ENCODE results near the gene ABLIM3. TPM values are rescaled to one million over a fixed set of nuclear protein-coding genes. Genes with fewer than 3 reads are reported as not detected.

The ABLIM3 gene
- total and polyA plus RNA-seq, 4 experiments from 2014 or later, result not detected

DNA sequence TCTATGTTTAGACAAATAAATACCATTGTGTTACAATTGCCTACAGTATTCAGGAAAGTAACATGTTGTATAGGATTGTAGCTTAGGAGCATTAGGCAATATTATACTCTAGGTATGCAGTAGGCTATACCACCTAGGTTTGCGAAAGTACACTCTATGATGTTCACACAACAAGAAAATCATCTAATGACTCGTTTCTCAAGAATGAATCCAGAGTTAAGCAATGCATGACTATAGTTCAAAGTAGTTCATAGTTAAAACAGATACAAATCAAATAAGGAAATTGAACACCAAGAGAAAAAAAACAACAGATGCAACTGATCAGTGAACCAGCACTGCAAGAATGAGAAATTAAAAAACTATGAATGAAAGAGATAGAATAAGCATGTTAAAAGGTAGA, 27.6 kb upstream of the ABLIM3 start:
- no peaks in the 10 kb centered on the region for H3K4me1 Mint-ChIP-seq
- CTCF ChIA-PET (ENCODE audit: partially characterized antibody), result interaction anchor here (1.0 to 4.4 kb wide), 5 partner anchors 9 to 381 kb away, joined by 3 to 50 read pairs (median 12); no protein-coding TSS in a partner anchor

DNA sequence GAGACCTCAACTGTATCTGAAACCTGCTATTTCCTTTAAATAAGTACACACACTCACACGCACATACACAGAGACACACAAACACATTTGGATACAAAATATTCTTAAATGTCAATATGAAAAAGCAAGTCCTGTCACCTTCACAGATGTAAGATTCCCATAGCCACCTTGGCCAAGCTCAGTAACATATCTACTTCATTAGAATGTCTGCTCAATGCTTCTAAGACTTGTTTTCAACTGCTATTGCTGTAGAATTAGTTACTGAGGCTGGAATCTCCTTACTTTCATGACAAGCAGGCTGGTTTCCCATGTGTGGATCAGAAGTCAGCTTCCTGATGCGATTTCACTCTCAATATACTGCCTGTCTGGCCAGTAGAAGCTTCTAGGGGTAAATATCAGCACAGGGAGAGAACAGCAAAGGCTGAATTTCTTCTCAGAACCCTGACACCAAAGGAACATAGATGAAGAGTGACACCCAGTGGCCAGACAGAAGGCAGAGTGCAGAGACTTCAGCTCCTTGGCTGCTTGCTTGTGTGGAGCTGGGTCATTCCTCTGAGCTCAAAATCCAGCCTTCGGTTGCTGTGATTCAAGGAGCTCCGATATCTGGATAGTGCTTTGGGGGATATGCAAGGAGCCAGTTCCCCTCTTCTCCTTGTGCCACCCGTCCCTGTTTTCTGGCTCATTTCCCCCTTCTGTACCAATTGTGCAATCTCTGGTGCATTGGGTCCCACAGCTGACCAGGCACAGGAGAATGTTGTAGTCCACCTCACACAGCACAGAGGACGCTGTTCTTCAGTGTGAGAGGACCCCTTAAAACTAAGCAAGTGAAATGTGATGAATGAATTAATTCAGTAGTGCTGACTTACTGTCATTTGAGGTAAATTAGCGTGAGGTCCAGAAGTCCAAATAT, 26.6 kb upstream of the ABLIM3 start:
- peak; percentile 35 to 56 (median 43) for DNase-seq
- H3K27ac ChIP-seq (ENCODE audit: low read depth, low read length), result no peak overlapping the region
- intact Hi-C loops (cut with micrococcal nuclease), result loop anchor here (1.0 to 10.0 kb wide), 3 partner anchors 290 to 670 kb away; partner anchors contain the start of gene ADRB2
- H3K36me3 ChIP-seq (ENCODE audit: insufficient read depth, low read length), result no peaks in the 10 kb centered on the region
- POLR2A ChIA-PET (ENCODE audit: partially characterized antibody), result no interaction called here
- H3K9me3 Mint-ChIP-seq, result no peaks in the 10 kb centered on the region
- H3K9me3 ChIP-seq (ENCODE audit: control insufficient read depth in 1 of 2, low read length in 2 of 2), result no peaks in the 10 kb centered on the region
- H3K4me1 ChIP-seq (ENCODE audit: insufficient read depth, low read length), result no peaks in the 10 kb centered on the region
- H3K36me3 Mint-ChIP-seq, result no peaks in the 10 kb centered on the region
- H3K27ac Mint-ChIP-seq, result no peak overlapping the region
- H3K4me3 Mint-ChIP-seq, result no peak overlapping the region
- H3K27me3 ChIP-seq (ENCODE audit: insufficient read depth, low read length), result no peaks in the 10 kb centered on the region
- H3K27me3 Mint-ChIP-seq, result peaks cover 13 to 14% of the 10 kb centered on the region in 2 donors
- H3K4me3 ChIP-seq (ENCODE audit: low read length in 2 of 2), result no peak overlapping the region
- CTCF ChIA-PET (ENCODE audit: partially characterized antibody), result interaction anchor here (0.7 to 4.4 kb wide), 14 partner anchors 10 to 672 kb away, joined by 3 to 50 read pairs (median 4); no protein-coding TSS in a partner anchor
- H3K4me1 Mint-ChIP-seq, result no peaks in the 10 kb centered on the region

More for the DNA sequence above, 27.6 kb upstream of the ABLIM3 start:
- no peak overlapping the region for H3K4me3 ChIP-seq (ENCODE audit: low read length in 2 of 2)
- H3K9me3 ChIP-seq (ENCODE audit: control insufficient read depth in 1 of 2, low read length in 2 of 2), result no peaks in the 10 kb centered on the region
- H3K27me3 ChIP-seq (ENCODE audit: insufficient read depth, low read length), result no peaks in the 10 kb centered on the region
- no peaks in the 10 kb centered on the region for H3K36me3 ChIP-seq (ENCODE audit: insufficient read depth, low read length)
- H3K27ac ChIP-seq (ENCODE audit: low read depth, low read length), result no peak overlapping the region
- no peaks in the 10 kb centered on the region for H3K4me1 ChIP-seq (ENCODE audit: insufficient read depth, low read length)
- Mint-ChIP-seq H3K9me3 (no peaks in the 10 kb centered on the region), H3K27ac (peak overlapping the region in 1 of 7 donors; percentile 36), H3K27me3 (peaks cover 13 to 14% of the 10 kb centered on the region in 2 donors), H3K36me3 (no peaks in the 10 kb centered on the region), H3K4me3 (no peak overlapping the region)
- no peak for DNase-seq
- POLR2A ChIA-PET (ENCODE audit: partially characterized antibody), result no interaction called here
- intact Hi-C loops (cut with micrococcal nuclease), result loop anchor here (1.0 to 10.0 kb wide), 3 partner anchors 289 to 669 kb away; partner anchors contain the start of gene ADRB2

DNA sequence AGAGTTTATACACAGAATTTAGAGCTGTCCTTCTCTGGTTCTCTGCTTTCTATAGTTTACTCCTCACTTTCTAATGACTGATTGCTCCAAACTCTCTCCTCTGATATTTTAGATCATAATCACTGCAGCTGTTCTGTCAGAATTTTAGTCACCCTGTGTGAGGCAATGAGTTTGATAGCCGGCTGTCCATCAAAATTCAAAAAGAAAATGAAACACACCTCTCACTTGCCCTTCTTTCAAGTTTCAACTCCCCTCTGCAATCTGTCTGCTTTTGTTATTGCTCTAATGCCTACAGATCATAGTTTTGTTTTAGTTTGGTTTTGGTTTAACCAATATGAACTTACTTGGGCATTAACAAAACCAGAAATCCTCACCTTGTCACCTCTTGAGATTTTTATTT, 23.3 kb upstream of the ABLIM3 start:
- Mint-ChIP-seq H3K27me3 (peaks cover 14 to 17% of the 10 kb centered on the region in 2 donors), H3K27ac (no peak overlapping the region), H3K9me3 (no peaks in the 10 kb centered on the region), H3K4me1 (no peaks in the 10 kb centered on the region), H3K4me3 (no peak overlapping the region), H3K36me3 (no peaks in the 10 kb centered on the region)
- no peaks in the 10 kb centered on the region for H3K4me1 ChIP-seq (ENCODE audit: insufficient read depth, low read length)
- intact Hi-C loops (cut with micrococcal nuclease), result loop anchor here (10.0 kb wide), 1 partner anchor 293 kb away; the partner anchor contains the start of gene ADRB2
- H3K27me3 ChIP-seq (ENCODE audit: insufficient read depth, low read length), result no peaks in the 10 kb centered on the region
- no peak overlapping the region for H3K27ac ChIP-seq (ENCODE audit: low read depth, low read length)
- no peaks in the 10 kb centered on the region for H3K9me3 ChIP-seq (ENCODE audit: control insufficient read depth in 1 of 2, low read length in 2 of 2)
- DNase-seq, result no peak
- CTCF ChIA-PET (ENCODE audit: partially characterized antibody), result interaction anchor here (1.6 kb wide), 1 partner anchor 386 kb away, joined by 8 read pairs; no protein-coding TSS in a partner anchor
- H3K4me3 ChIP-seq (ENCODE audit: low read length in 2 of 2), result no peak overlapping the region
- H3K36me3 ChIP-seq (ENCODE audit: insufficient read depth, low read length), result no peaks in the 10 kb centered on the region
- POLR2A ChIA-PET (ENCODE audit: partially characterized antibody), result no interaction called here

DNA sequence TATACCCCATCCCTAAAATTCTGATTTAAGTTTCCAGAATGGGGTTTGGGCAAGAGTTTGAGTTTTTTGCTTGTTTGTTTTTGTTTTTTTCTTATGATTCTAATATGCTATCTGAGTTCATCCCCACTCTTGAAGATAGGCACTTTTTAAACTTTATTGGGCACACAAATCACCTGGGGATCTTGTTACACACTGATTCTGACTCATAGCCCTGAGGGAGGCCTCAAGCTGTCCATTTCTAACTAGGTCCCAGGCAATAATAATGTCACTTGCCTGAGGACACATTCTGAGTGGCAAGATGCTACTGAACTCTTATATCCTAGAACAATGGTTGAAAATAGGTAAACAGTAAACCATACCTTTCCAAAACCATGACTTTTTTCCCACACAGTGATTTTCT, 22.8 kb upstream of the ABLIM3 start:
- CTCF ChIA-PET (ENCODE audit: partially characterized antibody), result interaction anchor here (1.6 kb wide), 1 partner anchor 386 kb away, joined by 8 read pairs; no protein-coding TSS in a partner anchor
- Histone ChIP-seq H3K4me1 (ENCODE audit: insufficient read depth, low read length) (no peaks in the 10 kb centered on the region), H3K36me3 (ENCODE audit: insufficient read depth, low read length) (no peaks in the 10 kb centered on the region), H3K27ac (ENCODE audit: low read depth, low read length) (no peak overlapping the region), H3K4me3 (ENCODE audit: low read length in 2 of 2) (no peak overlapping the region), H3K9me3 (ENCODE audit: control insufficient read depth in 1 of 2, low read length in 2 of 2) (no peaks in the 10 kb centered on the region), H3K27me3 (ENCODE audit: insufficient read depth, low read length) (no peaks in the 10 kb centered on the region)
- POLR2A ChIA-PET (ENCODE audit: partially characterized antibody), result no interaction called here
- intact Hi-C loops (cut with micrococcal nuclease), result loop anchor here (10.0 kb wide), 1 partner anchor 294 kb away; the partner anchor contains the start of gene ADRB2
- peaks cover 14 to 17% of the 10 kb centered on the region in 2 donors for H3K27me3 Mint-ChIP-seq
- no peaks in the 10 kb centered on the region for H3K9me3 Mint-ChIP-seq
- H3K4me3 Mint-ChIP-seq, result no peak overlapping the region
- no peak overlapping the region for H3K27ac Mint-ChIP-seq
- no peak for DNase-seq
- H3K4me1 Mint-ChIP-seq, result no peaks in the 10 kb centered on the region
- no peaks in the 10 kb centered on the region for H3K36me3 Mint-ChIP-seq

DNA sequence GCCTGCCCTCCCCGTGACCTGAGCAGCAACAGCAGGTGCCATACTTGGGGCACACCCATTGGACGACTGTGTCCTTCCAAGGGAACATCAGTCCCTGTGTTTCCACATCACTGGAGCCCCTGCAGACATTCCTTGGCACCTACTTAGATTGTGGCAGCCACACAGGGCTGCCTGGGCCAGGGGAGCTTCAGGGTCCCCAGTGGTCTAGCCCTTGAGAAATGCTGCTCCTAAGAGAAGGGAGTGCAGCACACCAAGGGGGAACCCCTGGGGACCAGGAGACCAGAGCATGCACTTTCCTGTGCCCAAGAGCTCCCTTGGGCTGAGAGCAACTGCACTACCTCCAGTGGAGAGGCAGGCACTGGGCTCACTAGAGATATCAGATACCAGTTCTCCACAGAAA, 20.1 kb upstream of the ABLIM3 start:
- Histone ChIP-seq H3K4me1 (ENCODE audit: insufficient read depth, low read length) (no peaks in the 10 kb centered on the region), H3K27me3 (ENCODE audit: insufficient read depth, low read length) (no peaks in the 10 kb centered on the region), H3K27ac (ENCODE audit: low read depth, low read length) (no peak overlapping the region), H3K9me3 (ENCODE audit: control insufficient read depth in 1 of 2, low read length in 2 of 2) (no peaks in the 10 kb centered on the region), H3K4me3 (ENCODE audit: low read length in 2 of 2) (no peak overlapping the region), H3K36me3 (ENCODE audit: insufficient read depth, low read length) (no peaks in the 10 kb centered on the region)
- ChIA-PET POLR2A (ENCODE audit: partially characterized antibody) (no interaction called here), CTCF (ENCODE audit: partially characterized antibody) (interaction anchor here (1.4 kb wide), 1 partner anchor 17 kb away, joined by 3 read pairs; no protein-coding TSS in a partner anchor)
- H3K27ac Mint-ChIP-seq, result no peak overlapping the region
- DNase-seq, result no peak
- H3K27me3 Mint-ChIP-seq, result peaks cover 10 to 12% of the 10 kb centered on the region in 2 donors
- H3K4me3 Mint-ChIP-seq, result no peak overlapping the region
- intact Hi-C loops (cut with micrococcal nuclease), result no loop called here
- no peaks in the 10 kb centered on the region for H3K36me3 Mint-ChIP-seq
- no peaks in the 10 kb centered on the region for H3K9me3 Mint-ChIP-seq
- no peaks in the 10 kb centered on the region for H3K4me1 Mint-ChIP-seq

DNA sequence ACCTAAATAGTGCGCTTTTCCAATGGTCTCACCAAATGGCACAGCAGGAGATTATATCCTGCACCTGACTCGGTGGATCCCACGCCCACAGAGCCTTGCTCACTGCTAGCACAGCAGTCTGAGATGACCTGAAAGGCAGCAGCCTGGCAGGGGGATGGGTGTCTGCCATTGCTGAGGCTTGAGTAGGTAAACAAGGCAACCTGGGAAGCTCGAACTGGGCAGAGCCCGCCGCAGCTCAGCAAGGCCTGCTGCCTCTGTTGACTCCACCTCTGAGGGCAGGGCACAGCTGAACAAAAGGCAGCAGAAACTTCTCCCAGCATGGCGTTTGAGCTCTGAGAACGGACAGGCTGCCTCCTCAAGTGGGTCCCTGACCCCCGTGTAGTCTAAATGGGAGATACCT, 18.1 kb upstream of the ABLIM3 start:
- ChIA-PET POLR2A (ENCODE audit: partially characterized antibody) (no interaction called here), CTCF (ENCODE audit: partially characterized antibody) (interaction anchor here (0.8 kb wide), 1 partner anchor 14 kb away, joined by 4 read pairs; no protein-coding TSS in a partner anchor)
- no peak overlapping the region for H3K27ac Mint-ChIP-seq
- Histone ChIP-seq H3K27me3 (ENCODE audit: insufficient read depth, low read length) (no peaks in the 10 kb centered on the region), H3K36me3 (ENCODE audit: insufficient read depth, low read length) (no peaks in the 10 kb centered on the region), H3K27ac (ENCODE audit: low read depth, low read length) (no peak overlapping the region), H3K4me1 (ENCODE audit: insufficient read depth, low read length) (no peaks in the 10 kb centered on the region), H3K4me3 (ENCODE audit: low read length in 2 of 2) (no peak overlapping the region), H3K9me3 (ENCODE audit: control insufficient read depth in 1 of 2, low read length in 2 of 2) (no peaks in the 10 kb centered on the region)
- no peak overlapping the region for H3K4me3 Mint-ChIP-seq
- H3K27me3 Mint-ChIP-seq, result peaks cover 3 to 10% of the 10 kb centered on the region in 2 donors
- no peak for DNase-seq
- H3K36me3 Mint-ChIP-seq, result no peaks in the 10 kb centered on the region
- intact Hi-C loops (cut with micrococcal nuclease), result no loop called here
- no peaks in the 10 kb centered on the region for H3K9me3 Mint-ChIP-seq
- no peaks in the 10 kb centered on the region for H3K4me1 Mint-ChIP-seq

DNA sequence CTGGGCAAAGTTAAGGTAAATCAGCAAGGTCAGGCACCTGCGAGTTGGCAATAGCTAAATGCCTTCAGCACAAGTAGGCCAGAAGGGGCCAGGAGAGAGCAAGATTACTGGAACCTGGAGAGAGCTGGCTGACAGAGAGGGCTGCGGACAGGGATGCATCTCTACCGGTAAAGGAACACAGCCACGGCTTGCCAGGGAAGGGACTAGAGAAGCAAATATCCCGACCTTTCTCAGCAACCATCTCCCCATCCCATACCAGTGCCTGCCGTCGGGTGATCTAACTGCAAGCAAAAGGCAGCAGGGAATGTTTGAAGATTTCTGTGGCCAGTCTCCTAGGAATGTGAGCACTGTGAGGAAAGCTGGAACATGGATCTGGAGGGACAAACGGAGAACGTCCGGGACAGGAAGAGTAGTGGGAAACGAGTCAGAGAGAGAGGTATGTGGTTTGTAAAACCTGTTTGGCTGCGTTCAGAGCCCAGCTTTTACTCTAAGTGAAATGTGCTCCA, 15.9 kb upstream of the ABLIM3 start:
- POLR2A ChIA-PET (ENCODE audit: partially characterized antibody), result interaction anchor here (0.6 kb wide), 1 partner anchor 149 kb away, joined by 3 read pairs; no protein-coding TSS in a partner anchor

More for the DNA sequence above, 15.9 kb upstream of the ABLIM3 start:
- CTCF ChIA-PET (ENCODE audit: partially characterized antibody), result interaction anchor here (1.5 kb wide), 1 partner anchor 11 kb away, joined by 3 read pairs; no protein-coding TSS in a partner anchor
- H3K4me3 ChIP-seq (ENCODE audit: low read length in 2 of 2), result no peak overlapping the region
- intact Hi-C loops (cut with micrococcal nuclease), result no loop called here
- Mint-ChIP-seq H3K27me3 (peaks cover 8 to 18% of the 10 kb centered on the region in 2 donors), H3K27ac (no peak overlapping the region), H3K4me3 (no peak overlapping the region), H3K4me1 (no peaks in the 10 kb centered on the region), H3K36me3 (no peaks in the 10 kb centered on the region), H3K9me3 (no peaks in the 10 kb centered on the region)
- H3K36me3 ChIP-seq (ENCODE audit: insufficient read depth, low read length), result no peaks in the 10 kb centered on the region
- H3K9me3 ChIP-seq (ENCODE audit: control insufficient read depth in 1 of 2, low read length in 2 of 2), result no peaks in the 10 kb centered on the region
- H3K27ac ChIP-seq (ENCODE audit: low read depth, low read length), result no peak overlapping the region
- no peaks in the 10 kb centered on the region for H3K27me3 ChIP-seq (ENCODE audit: insufficient read depth, low read length)
- DNase-seq, result no peak
- H3K4me1 ChIP-seq (ENCODE audit: insufficient read depth, low read length), result no peaks in the 10 kb centered on the region

All from CD4-positive, alpha-beta memory T cell (primary cell).